ENCODE measurements around the gene GAL3ST1.

- no peak for TF ChIP-seq GTF2F1 (IDR thresholded peaks at IDR 0.05; ENCODE audit: borderline replicate concordance, low read depth, low read length)
- TF ChIP-seq, protein P1, sequence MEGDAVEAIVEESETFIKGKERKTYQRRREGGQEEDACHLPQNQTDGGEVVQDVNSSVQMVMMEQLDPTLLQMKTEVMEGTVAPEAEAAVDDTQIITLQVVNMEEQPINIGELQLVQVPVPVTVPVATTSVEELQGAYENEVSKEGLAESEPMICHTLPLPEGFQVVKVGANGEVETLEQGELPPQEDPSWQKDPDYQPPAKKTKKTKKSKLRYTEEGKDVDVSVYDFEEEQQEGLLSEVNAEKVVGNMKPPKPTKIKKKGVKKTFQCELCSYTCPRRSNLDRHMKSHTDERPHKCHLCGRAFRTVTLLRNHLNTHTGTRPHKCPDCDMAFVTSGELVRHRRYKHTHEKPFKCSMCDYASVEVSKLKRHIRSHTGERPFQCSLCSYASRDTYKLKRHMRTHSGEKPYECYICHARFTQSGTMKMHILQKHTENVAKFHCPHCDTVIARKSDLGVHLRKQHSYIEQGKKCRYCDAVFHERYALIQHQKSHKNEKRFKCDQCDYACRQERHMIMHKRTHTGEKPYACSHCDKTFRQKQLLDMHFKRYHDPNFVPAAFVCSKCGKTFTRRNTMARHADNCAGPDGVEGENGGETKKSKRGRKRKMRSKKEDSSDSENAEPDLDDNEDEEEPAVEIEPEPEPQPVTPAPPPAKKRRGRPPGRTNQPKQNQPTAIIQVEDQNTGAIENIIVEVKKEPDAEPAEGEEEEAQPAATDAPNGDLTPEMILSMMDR (IDR thresholded peaks at IDR 0.05; ENCODE audit: control extremely low read depth in 1 of 3, insufficient read depth in 1 of 3, low read depth in 1 of 3, low read length in 3 of 3): no peak
- no peak for TF ChIP-seq TBP (IDR thresholded peaks at IDR 0.05; ENCODE audit: low read depth, low read length)
- no peak for TF ChIP-seq EZH2 (IDR thresholded peaks at IDR 0.05; ENCODE audit: low read depth, low read length, severe bottlenecking)
- TF ChIP-seq, protein P2, sequence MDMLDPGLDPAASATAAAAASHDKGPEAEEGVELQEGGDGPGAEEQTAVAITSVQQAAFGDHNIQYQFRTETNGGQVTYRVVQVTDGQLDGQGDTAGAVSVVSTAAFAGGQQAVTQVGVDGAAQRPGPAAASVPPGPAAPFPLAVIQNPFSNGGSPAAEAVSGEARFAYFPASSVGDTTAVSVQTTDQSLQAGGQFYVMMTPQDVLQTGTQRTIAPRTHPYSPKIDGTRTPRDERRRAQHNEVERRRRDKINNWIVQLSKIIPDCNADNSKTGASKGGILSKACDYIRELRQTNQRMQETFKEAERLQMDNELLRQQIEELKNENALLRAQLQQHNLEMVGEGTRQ (IDR thresholded peaks at IDR 0.05; ENCODE audit: low read length): no peak
- TF ChIP-seq POLR2A (IDR thresholded peaks at IDR 0.05; ENCODE audit: control extremely low read depth in 1 of 2, low read depth in 2 of 2, low read length in 2 of 2): no peak
Observed at GRCh38 chr22:30584441-30584840, 10.0 kb upstream of the GAL3ST1 start.

Data from H1 (cell line).